Measurements from ENCODE around the gene SNRNP70. TPM values are rescaled to one million over a fixed set of nuclear protein-coding genes. Genes with fewer than 3 reads are reported as not detected.

The SNRNP70 gene
- total RNA-seq, 1 donor from 2014 or later = 103 TPM

GRCh38 chr19:49109569-49110233 lies 24.4 kb downstream of the SNRNP70 start:
- Histone ChIP-seq H3K4me1 (ENCODE audit: control insufficient read depth in 3 of 3, insufficient read depth in 3 of 3, low read length in 3 of 3) (peaks cover 24 to 41% (median 27%) of the 10 kb centered on the region in 3 donors), H3K9ac (ENCODE audit: low read depth in 1 of 3, low read length in 3 of 3) (peak overlapping the region in 1 of 3 donors; percentile 20), H3K27me3 (ENCODE audit: control insufficient read depth in 3 of 3, insufficient read depth in 3 of 3, low read length in 3 of 3) (no peaks in the 10 kb centered on the region), H3K27ac (ENCODE audit: low read depth, low read length) (peak overlapping the region; percentile 25), H3K9me3 (ENCODE audit: control insufficient read depth in 3 of 3, low read length in 3 of 3) (no peaks in the 10 kb centered on the region), H3K4me3 (ENCODE audit: low read length in 3 of 3) (no peak overlapping the region), H3K36me3 (ENCODE audit: control insufficient read depth in 3 of 3, insufficient read depth in 3 of 3, low read length in 3 of 3) (peaks cover 26 to 39% (median 37%) of the 10 kb centered on the region in 3 donors)

GRCh38 chr19:49110567-49110966 lies 25.3 kb downstream of the SNRNP70 start:
- Histone ChIP-seq H3K27ac (ENCODE audit: low read depth, low read length) (peak overlapping the region; percentile 25), H3K27me3 (ENCODE audit: control insufficient read depth in 3 of 3, insufficient read depth in 3 of 3, low read length in 3 of 3) (no peaks in the 10 kb centered on the region), H3K4me3 (ENCODE audit: low read length in 3 of 3) (no peak overlapping the region), H3K36me3 (ENCODE audit: control insufficient read depth in 3 of 3, insufficient read depth in 3 of 3, low read length in 3 of 3) (peaks cover 22 to 34% (median 32%) of the 10 kb centered on the region in 3 donors), H3K9me3 (ENCODE audit: control insufficient read depth in 3 of 3, low read length in 3 of 3) (no peaks in the 10 kb centered on the region), H3K4me1 (ENCODE audit: control insufficient read depth in 3 of 3, insufficient read depth in 3 of 3, low read length in 3 of 3) (peaks cover 30 to 48% (median 32%) of the 10 kb centered on the region in 3 donors), H3K9ac (ENCODE audit: low read depth in 1 of 3, low read length in 3 of 3) (no peak overlapping the region)

GRCh38 chr19:49111218-49111998 lies 26.2 kb downstream of the SNRNP70 start:
- no peak overlapping the region for H3K4me3 ChIP-seq (ENCODE audit: low read length in 3 of 3)
- H3K27ac ChIP-seq (ENCODE audit: low read depth, low read length) = peak overlapping the region; percentile 25
- H3K9ac ChIP-seq (ENCODE audit: low read depth in 1 of 3, low read length in 3 of 3) = no peak overlapping the region
- H3K4me1 ChIP-seq (ENCODE audit: control insufficient read depth in 3 of 3, insufficient read depth in 3 of 3, low read length in 3 of 3) = peaks cover 27 to 50% (median 30%) of the 10 kb centered on the region in 3 donors
- no peaks in the 10 kb centered on the region for H3K9me3 ChIP-seq (ENCODE audit: control insufficient read depth in 3 of 3, low read length in 3 of 3)
- H3K36me3 ChIP-seq (ENCODE audit: control insufficient read depth in 3 of 3, insufficient read depth in 3 of 3, low read length in 3 of 3) = peaks cover 20 to 29% (median 28%) of the 10 kb centered on the region in 3 donors
- H3K27me3 ChIP-seq (ENCODE audit: control insufficient read depth in 3 of 3, insufficient read depth in 3 of 3, low read length in 3 of 3) = no peaks in the 10 kb centered on the region

GRCh38 chr19:49113762-49114629 lies 28.7 kb downstream of the SNRNP70 start, which contains the start of gene LIN7B:
LIN7B (plus strand) TSS chr19:49114370; CDS start chr19:49114405, 35 bp downstream.
- Histone ChIP-seq H3K9ac (ENCODE audit: low read depth in 1 of 3, low read length in 3 of 3) (peak within 1 kb of the TSS; percentile 68 to 87 (median 78)), H3K4me3 (ENCODE audit: low read length in 3 of 3) (peak within 1 kb of the TSS; percentile 68 to 86 (median 79)), H3K9me3 (ENCODE audit: control insufficient read depth in 3 of 3, low read length in 3 of 3) (no peaks in the 10 kb centered on the region), H3K27me3 (ENCODE audit: control insufficient read depth in 3 of 3, insufficient read depth in 3 of 3, low read length in 3 of 3) (no peaks in the 10 kb centered on the region), H3K4me1 (ENCODE audit: control insufficient read depth in 3 of 3, insufficient read depth in 3 of 3, low read length in 3 of 3) (peaks cover 38 to 59% (median 38%) of the 10 kb centered on the region in 3 donors), H3K27ac (ENCODE audit: low read depth, low read length) (peak within 1 kb of the TSS; percentile 6), H3K36me3 (ENCODE audit: control insufficient read depth in 3 of 3, insufficient read depth in 3 of 3, low read length in 3 of 3) (peaks cover 3 to 11% (median 7%) of the 10 kb centered on the region in 3 donors)

GRCh38 chr19:49114630-49115363 lies 29.5 kb downstream of the SNRNP70 start:
- Histone ChIP-seq H3K4me3 (ENCODE audit: low read length in 3 of 3) (peak overlapping the region; percentile 68 to 86 (median 79)), H3K9me3 (ENCODE audit: control insufficient read depth in 3 of 3, low read length in 3 of 3) (no peaks in the 10 kb centered on the region), H3K36me3 (ENCODE audit: control insufficient read depth in 3 of 3, insufficient read depth in 3 of 3, low read length in 3 of 3) (peaks cover 2 to 7% (median 6%) of the 10 kb centered on the region in 3 donors), H3K4me1 (ENCODE audit: control insufficient read depth in 3 of 3, insufficient read depth in 3 of 3, low read length in 3 of 3) (peaks cover 35 to 55% (median 43%) of the 10 kb centered on the region in 3 donors), H3K27ac (ENCODE audit: low read depth, low read length) (no peak overlapping the region), H3K27me3 (ENCODE audit: control insufficient read depth in 3 of 3, insufficient read depth in 3 of 3, low read length in 3 of 3) (no peaks in the 10 kb centered on the region), H3K9ac (ENCODE audit: low read depth in 1 of 3, low read length in 3 of 3) (peak overlapping the region; percentile 68 to 87 (median 78))

- H3K4me3 ChIP-seq (ENCODE audit: low read length in 3 of 3) = no peak overlapping the region
- H3K4me1 ChIP-seq (ENCODE audit: control insufficient read depth in 3 of 3, insufficient read depth in 3 of 3, low read length in 3 of 3) = peaks cover 23 to 48% (median 34%) of the 10 kb centered on the region in 3 donors
- H3K27ac ChIP-seq (ENCODE audit: low read depth, low read length) = no peak overlapping the region
- H3K9ac ChIP-seq (ENCODE audit: low read depth in 1 of 3, low read length in 3 of 3) = no peak overlapping the region
- H3K27me3 ChIP-seq (ENCODE audit: control insufficient read depth in 3 of 3, insufficient read depth in 3 of 3, low read length in 3 of 3) = peaks cover 0 to 3% (median 0%) of the 10 kb centered on the region in 3 donors
- H3K36me3 ChIP-seq (ENCODE audit: control insufficient read depth in 3 of 3, insufficient read depth in 3 of 3, low read length in 3 of 3) = peaks cover 2 to 7% (median 6%) of the 10 kb centered on the region in 3 donors
- no peaks in the 10 kb centered on the region for H3K9me3 ChIP-seq (ENCODE audit: control insufficient read depth in 3 of 3, low read length in 3 of 3)
Observed at GRCh38 chr19:49116544-49116943, 31.3 kb downstream of the SNRNP70 start.

- Histone ChIP-seq H3K4me1 (ENCODE audit: control insufficient read depth in 3 of 3, insufficient read depth in 3 of 3, low read length in 3 of 3) (peaks cover 23 to 48% (median 34%) of the 10 kb centered on the region in 3 donors), H3K36me3 (ENCODE audit: control insufficient read depth in 3 of 3, insufficient read depth in 3 of 3, low read length in 3 of 3) (peaks cover 2 to 7% (median 6%) of the 10 kb centered on the region in 3 donors), H3K9ac (ENCODE audit: low read depth in 1 of 3, low read length in 3 of 3) (peak overlapping the region; percentile 60 to 86 (median 85))
Observed at GRCh38 chr19:49117677-49118564, 32.7 kb downstream of the SNRNP70 start.

GRCh38 chr19:49118565-49119410 lies 33.5 kb downstream of the SNRNP70 start, which contains the start of gene C19orf73:
C19orf73 (minus strand) TSS chr19:49119143; CDS start chr19:49119022, 121 bp downstream.
- Histone ChIP-seq H3K27ac (ENCODE audit: low read depth, low read length) (peak within 1 kb of the TSS; percentile 95), H3K9me3 (ENCODE audit: control insufficient read depth in 3 of 3, low read length in 3 of 3) (no peaks in the 10 kb centered on the region), H3K27me3 (ENCODE audit: control insufficient read depth in 3 of 3, insufficient read depth in 3 of 3, low read length in 3 of 3) (peaks cover 0 to 3% (median 0%) of the 10 kb centered on the region in 3 donors), H3K9ac (ENCODE audit: low read depth in 1 of 3, low read length in 3 of 3) (peak within 1 kb of the TSS; percentile 60 to 86 (median 85)), H3K36me3 (ENCODE audit: control insufficient read depth in 3 of 3, insufficient read depth in 3 of 3, low read length in 3 of 3) (peaks cover 2 to 7% (median 6%) of the 10 kb centered on the region in 3 donors), H3K4me1 (ENCODE audit: control insufficient read depth in 3 of 3, insufficient read depth in 3 of 3, low read length in 3 of 3) (peaks cover 20 to 45% (median 31%) of the 10 kb centered on the region in 3 donors), H3K4me3 (ENCODE audit: low read length in 3 of 3) (peak within 1 kb of the TSS; percentile 64 to 87 (median 85))

More at GRCh38 chr19:49117677-49118564, 32.7 kb downstream of the SNRNP70 start:
- peak overlapping the region; percentile 95 for H3K27ac ChIP-seq (ENCODE audit: low read depth, low read length)
- no peaks in the 10 kb centered on the region for H3K9me3 ChIP-seq (ENCODE audit: control insufficient read depth in 3 of 3, low read length in 3 of 3)
- peaks cover 0 to 3% (median 0%) of the 10 kb centered on the region in 3 donors for H3K27me3 ChIP-seq (ENCODE audit: control insufficient read depth in 3 of 3, insufficient read depth in 3 of 3, low read length in 3 of 3)
- peak overlapping the region; percentile 64 to 87 (median 85) for H3K4me3 ChIP-seq (ENCODE audit: low read length in 3 of 3)

All from skeletal muscle tissue (tissue), 4 donors.